ENCODE results near the gene CYB5D1. TPM values are rescaled to one million over a fixed set of nuclear protein-coding genes. Genes with fewer than 3 reads are reported as not detected.
A peak's percentile ranks its signal among the peaks of the same experiment; 100 is the strongest.

Gene CYB5D1
- total and polyA plus RNA-seq, 9 donors = 7.0 to 22.2 (median 16.1) TPM

DNA sequence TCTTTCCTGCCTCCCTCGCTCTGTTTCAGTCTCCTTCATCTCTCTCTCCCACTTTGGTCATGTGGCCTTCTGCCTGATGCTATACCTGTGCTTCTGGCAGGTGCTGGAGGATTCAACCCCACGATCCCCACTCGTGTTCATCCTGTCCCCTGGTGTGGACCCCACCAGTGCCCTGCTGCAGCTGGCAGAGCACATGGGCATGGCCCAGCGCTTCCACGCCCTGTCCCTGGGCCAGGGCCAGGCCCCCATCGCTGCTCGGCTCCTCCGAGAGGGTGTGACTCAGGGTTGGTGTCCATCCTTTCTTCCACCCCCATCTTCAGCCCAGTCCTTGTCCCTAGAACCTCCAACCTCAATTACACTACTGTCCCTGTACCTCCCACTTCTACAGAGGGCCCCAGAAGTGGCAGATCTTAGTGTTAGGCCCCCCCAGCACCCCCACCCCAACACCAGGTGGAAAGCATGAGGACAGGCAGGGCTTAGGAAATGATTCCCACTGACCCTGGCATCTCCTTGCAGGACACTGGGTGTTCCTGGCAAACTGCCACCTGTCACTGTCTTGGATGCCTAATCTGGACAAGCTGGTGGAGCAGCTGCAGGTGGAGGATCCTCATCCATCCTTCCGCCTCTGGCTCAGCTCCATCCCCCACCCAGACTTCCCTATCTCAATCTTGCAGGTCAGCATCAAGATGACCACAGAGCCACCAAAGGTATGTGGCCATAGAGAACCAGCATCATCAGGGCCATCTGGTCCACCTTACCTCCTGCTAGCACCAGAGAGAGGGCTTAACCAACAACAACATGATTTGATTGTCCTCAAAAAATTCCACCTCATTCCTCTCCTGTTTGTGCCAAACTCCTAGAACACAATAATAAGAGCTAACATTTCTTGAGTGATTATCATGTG lies 33.5 kb upstream of the CYB5D1 start:
- intact Hi-C loops (cut with DNase I) = loop anchor here in 3 of 4 donors (5.0 kb wide), 3 partner anchors 33 to 168 kb away; partner anchors contain the start of genes CYB5D1 (in 3 of the 3), NAA38 (in 3 of the 3) and TMEM88 (in 3 of the 3)

DNA sequence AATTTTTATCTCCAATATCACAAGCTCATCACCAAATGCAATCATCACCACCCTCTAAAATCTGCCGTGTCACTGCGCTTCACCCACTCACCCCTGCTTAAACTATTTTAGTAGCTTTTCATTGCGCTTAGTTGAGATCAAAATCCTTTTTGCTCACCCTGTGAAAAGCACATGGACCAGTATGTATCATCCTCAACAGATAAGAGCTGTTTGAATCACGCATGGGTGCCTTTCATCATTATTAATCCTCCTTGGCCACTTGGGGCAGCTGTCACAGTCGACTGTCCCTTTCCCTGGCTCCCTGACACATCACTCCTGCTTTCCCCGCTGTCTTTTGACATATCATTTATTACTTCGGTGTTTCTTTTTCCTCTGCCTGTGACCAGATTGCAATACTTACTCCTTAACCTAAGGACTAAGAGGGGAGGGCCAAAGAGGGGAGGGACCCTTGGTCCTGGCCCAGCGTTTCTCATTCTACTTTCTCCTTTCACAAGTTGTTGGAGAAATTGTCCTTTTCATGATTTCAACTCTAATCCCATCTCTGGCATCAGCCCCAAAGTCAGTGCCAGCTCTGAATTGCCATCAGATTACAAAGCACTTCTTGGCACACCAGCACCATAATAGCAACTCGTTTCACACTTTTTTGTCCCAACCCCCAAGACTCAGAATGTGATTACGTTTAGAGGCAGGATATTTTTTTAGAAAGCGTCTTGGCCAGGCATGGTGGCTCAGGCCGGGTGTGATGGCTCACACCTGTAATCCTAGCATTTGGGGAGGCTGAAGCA lies 32.4 kb upstream of the CYB5D1 start:
- 46 to 52% (median 49%) methylated on average over 12 of the region's 12 CpGs for WGBS, 3 donors
- Histone ChIP-seq H3K4me3 (no peak overlapping the region), H3K36me3 (no peaks in the 10 kb centered on the region), H3K9me3 (no peaks in the 10 kb centered on the region), H3K27ac (no peak overlapping the region), H3K4me1 (ENCODE audit: insufficient read depth) (no peaks in the 10 kb centered on the region), H3K27me3 (no peaks in the 10 kb centered on the region)
- no peak for TF ChIP-seq EP300 (IDR thresholded peaks at IDR 0.05)
- TF ChIP-seq, protein P1, sequence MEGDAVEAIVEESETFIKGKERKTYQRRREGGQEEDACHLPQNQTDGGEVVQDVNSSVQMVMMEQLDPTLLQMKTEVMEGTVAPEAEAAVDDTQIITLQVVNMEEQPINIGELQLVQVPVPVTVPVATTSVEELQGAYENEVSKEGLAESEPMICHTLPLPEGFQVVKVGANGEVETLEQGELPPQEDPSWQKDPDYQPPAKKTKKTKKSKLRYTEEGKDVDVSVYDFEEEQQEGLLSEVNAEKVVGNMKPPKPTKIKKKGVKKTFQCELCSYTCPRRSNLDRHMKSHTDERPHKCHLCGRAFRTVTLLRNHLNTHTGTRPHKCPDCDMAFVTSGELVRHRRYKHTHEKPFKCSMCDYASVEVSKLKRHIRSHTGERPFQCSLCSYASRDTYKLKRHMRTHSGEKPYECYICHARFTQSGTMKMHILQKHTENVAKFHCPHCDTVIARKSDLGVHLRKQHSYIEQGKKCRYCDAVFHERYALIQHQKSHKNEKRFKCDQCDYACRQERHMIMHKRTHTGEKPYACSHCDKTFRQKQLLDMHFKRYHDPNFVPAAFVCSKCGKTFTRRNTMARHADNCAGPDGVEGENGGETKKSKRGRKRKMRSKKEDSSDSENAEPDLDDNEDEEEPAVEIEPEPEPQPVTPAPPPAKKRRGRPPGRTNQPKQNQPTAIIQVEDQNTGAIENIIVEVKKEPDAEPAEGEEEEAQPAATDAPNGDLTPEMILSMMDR (IDR thresholded peaks at IDR 0.05) = no peak
- TF ChIP-seq POLR2A (IDR thresholded peaks at IDR 0.05) = no peak
- intact Hi-C loops (cut with DNase I) = no loop called here
- DNase-seq = no peak

More for the DNA sequence above, 33.5 kb upstream of the CYB5D1 start:
- Histone ChIP-seq H3K36me3 (no peaks in the 10 kb centered on the region), H3K4me1 (ENCODE audit: insufficient read depth) (no peaks in the 10 kb centered on the region), H3K27ac (no peak overlapping the region), H3K4me3 (no peak overlapping the region), H3K9me3 (no peaks in the 10 kb centered on the region), H3K27me3 (no peaks in the 10 kb centered on the region)
- TF ChIP-seq POLR2A (IDR thresholded peaks at IDR 0.05) (no peak), EP300 (IDR thresholded peaks at IDR 0.05) (no peak)
- TF ChIP-seq, protein P1 (IDR thresholded peaks at IDR 0.05) = no peak
- DNase-seq = peak in 2 of 5 donors; percentile 29 to 48
- WGBS, 3 donors = 86 to 90% (median 86%) methylated on average over 9 of the region's 9 CpGs

DNA sequence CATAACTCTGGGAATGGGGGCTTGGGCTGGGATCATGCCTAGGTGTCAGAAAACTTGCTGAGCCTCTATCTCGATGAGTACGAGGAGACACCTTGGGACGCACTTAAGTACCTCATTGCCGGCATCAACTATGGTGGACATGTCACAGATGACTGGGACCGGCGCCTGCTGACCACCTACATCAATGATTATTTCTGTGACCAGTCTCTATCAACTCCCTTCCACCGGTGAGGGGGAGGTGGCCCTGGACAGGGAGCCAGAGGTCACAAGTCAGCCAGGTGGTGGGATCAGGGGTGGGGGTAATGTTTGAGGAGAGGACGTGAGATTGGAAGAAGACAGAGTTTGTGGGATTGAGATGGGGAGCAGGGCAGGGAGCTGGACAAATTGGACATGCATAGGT lies 27.2 kb upstream of the CYB5D1 start:
- intact Hi-C loops (cut with DNase I) = loop anchor here in 1 of 4 donors (10.0 kb wide), 1 partner anchor 206 kb away; the partner anchor contains the start of gene SAT2
- H3K27ac ChIP-seq = no peak overlapping the region
- no peaks in the 10 kb centered on the region for H3K9me3 ChIP-seq
- no peak overlapping the region for H3K4me3 ChIP-seq
- DNase-seq = peak in 1 of 5 donors; percentile 39
- no peaks in the 10 kb centered on the region for H3K36me3 ChIP-seq
- WGBS, 3 donors = 77 to 86% (median 83%) methylated on average over 8 of the region's 8 CpGs
- peaks cover 7% of the 10 kb centered on the region for H3K4me1 ChIP-seq (ENCODE audit: insufficient read depth)
- no peaks in the 10 kb centered on the region for H3K27me3 ChIP-seq
- TF ChIP-seq, protein P1 (IDR thresholded peaks at IDR 0.05) = no peak
- no peak for TF ChIP-seq POLR2A (IDR thresholded peaks at IDR 0.05)
- no peak for TF ChIP-seq EP300 (IDR thresholded peaks at IDR 0.05)

DNA sequence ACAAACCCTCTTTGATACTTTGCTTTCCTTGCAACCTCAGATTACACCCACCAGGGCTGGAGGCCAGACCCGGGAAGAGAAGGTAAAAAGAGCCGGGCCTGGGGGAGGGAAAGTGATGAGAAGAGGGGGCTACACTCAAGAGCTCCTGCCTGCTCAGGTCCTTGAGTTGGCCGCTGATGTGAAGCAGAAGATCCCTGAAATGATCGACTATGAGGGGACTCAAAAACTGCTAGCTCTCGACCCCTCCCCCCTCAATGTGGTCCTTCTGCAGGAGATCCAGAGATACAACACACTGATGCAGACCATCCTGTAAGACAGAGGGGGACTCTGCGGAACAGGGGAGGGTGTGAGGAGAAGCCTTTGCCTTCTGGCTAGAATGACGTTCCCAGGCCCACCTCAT lies 26.6 kb upstream of the CYB5D1 start:
- no peak overlapping the region for H3K27ac ChIP-seq
- no peaks in the 10 kb centered on the region for H3K27me3 ChIP-seq
- 74 to 78% (median 74%) methylated on average over 7 of the region's 7 CpGs for WGBS, 3 donors
- peaks cover 7% of the 10 kb centered on the region for H3K4me1 ChIP-seq (ENCODE audit: insufficient read depth)
- no peak overlapping the region for H3K4me3 ChIP-seq
- no peak for DNase-seq
- no peaks in the 10 kb centered on the region for H3K36me3 ChIP-seq
- no peaks in the 10 kb centered on the region for H3K9me3 ChIP-seq
- intact Hi-C loops (cut with DNase I) = loop anchor here in 1 of 4 donors (10.0 kb wide), 1 partner anchor 206 kb away; the partner anchor contains the start of gene SAT2
- no peak for TF ChIP-seq EP300 (IDR thresholded peaks at IDR 0.05)
- TF ChIP-seq, protein P1 (IDR thresholded peaks at IDR 0.05) = no peak
- TF ChIP-seq POLR2A (IDR thresholded peaks at IDR 0.05) = no peak

Measured in ovary (tissue), 9 donors.